ENCODE measurements around the gene LSAMP.

LSAMP gene

DNA sequence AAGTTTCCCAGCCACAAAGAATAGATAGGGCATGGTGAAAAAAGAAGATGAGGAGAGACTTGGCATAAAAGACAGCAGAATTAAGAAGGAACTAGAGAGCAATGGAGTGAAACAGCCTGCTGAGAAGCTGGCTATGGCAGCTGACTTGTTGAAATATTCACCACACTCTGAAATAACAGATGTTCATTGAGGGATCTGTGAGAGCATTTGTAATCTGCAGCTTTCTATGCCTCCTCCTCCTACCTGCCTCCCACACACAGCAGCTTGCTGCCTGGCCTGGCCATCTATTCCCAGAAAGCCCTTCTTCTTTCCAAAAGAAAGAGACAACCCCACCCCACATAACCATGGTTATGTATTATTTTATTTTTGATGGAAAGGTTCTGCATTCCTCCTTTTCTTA, 518.1 kb downstream of the LSAMP start:
- Histone ChIP-seq H3K4me2 (ENCODE audit: low read length) (peak overlapping the region; percentile 76), H3K36me3 (replicated peaks; ENCODE audit: low read depth, low read length) (no peaks in the 10 kb centered on the region), H3K9ac (ENCODE audit: low read length) (no peak overlapping the region), H3K4me1 (ENCODE audit: low read length) (peaks cover 55% of the 10 kb centered on the region), H2AFZ (ENCODE audit: low read depth, low read length) (no peak overlapping the region), H3K27ac (ENCODE audit: low read length) (no peak overlapping the region), H3K9me3 (ENCODE audit: insufficient read depth, low read length) (no peaks in the 10 kb centered on the region), H3K27me3 (ENCODE audit: low read depth, low read length) (no peaks in the 10 kb centered on the region), H3K4me3 (ENCODE audit: low read length) (no peak overlapping the region), H4K20me1 (ENCODE audit: insufficient read depth, low read length) (no peaks in the 10 kb centered on the region), H3K79me2 (ENCODE audit: low read length) (no peaks in the 10 kb centered on the region)
- TF ChIP-seq, protein P1, sequence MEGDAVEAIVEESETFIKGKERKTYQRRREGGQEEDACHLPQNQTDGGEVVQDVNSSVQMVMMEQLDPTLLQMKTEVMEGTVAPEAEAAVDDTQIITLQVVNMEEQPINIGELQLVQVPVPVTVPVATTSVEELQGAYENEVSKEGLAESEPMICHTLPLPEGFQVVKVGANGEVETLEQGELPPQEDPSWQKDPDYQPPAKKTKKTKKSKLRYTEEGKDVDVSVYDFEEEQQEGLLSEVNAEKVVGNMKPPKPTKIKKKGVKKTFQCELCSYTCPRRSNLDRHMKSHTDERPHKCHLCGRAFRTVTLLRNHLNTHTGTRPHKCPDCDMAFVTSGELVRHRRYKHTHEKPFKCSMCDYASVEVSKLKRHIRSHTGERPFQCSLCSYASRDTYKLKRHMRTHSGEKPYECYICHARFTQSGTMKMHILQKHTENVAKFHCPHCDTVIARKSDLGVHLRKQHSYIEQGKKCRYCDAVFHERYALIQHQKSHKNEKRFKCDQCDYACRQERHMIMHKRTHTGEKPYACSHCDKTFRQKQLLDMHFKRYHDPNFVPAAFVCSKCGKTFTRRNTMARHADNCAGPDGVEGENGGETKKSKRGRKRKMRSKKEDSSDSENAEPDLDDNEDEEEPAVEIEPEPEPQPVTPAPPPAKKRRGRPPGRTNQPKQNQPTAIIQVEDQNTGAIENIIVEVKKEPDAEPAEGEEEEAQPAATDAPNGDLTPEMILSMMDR (IDR thresholded peaks at IDR 0.05; ENCODE audit: low read depth, low read length): no peak
- TF ChIP-seq EZH2phosphoT487 (IDR thresholded peaks at IDR 0.05; ENCODE audit: low read depth): no peak

DNA sequence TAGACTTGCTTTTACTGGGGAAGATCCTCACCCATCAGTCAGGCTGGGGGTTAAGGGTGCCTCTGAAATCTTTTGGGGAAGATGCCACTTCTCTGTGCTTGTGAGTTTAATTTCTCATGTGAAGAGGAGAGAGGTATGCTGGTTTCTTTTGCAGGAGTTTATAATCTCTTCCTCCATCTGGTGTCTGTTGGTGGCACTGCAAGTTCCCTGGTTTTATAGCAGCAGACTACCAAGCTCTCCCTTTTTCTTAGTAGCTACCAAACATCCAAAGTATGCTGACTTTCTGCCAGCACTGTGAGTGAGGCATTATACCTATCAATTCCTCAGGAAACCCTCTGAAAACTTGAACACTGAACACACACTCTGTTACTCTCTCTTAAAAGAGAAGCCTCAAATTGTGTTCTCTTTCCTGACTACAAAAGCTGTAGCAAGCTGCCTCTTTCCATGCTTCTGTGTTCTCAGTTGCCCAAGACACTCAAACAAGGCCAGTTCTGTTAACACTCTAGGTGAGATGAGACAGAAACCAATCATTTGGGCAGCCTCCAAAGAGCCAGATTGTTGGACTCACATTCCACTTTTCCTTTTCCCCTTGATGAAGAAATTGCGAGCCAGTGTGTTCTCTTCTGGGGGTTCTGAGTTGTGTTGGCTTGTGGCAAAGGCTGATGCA, 522.5 kb downstream of the LSAMP start:
- H3K4me3 ChIP-seq (ENCODE audit: low read length): no peak overlapping the region
- H3K27me3 ChIP-seq (ENCODE audit: low read depth, low read length): no peaks in the 10 kb centered on the region
- no peak overlapping the region for H2AFZ ChIP-seq (ENCODE audit: low read depth, low read length)
- H3K36me3 ChIP-seq (replicated peaks; ENCODE audit: low read depth, low read length): no peaks in the 10 kb centered on the region
- no peak overlapping the region for H3K4me2 ChIP-seq (ENCODE audit: low read length)
- no peak overlapping the region for H3K9ac ChIP-seq (ENCODE audit: low read length)
- H3K79me2 ChIP-seq (ENCODE audit: low read length): no peaks in the 10 kb centered on the region
- H4K20me1 ChIP-seq (ENCODE audit: insufficient read depth, low read length): no peaks in the 10 kb centered on the region
- no peak overlapping the region for H3K27ac ChIP-seq (ENCODE audit: low read length)
- H3K9me3 ChIP-seq (ENCODE audit: insufficient read depth, low read length): no peaks in the 10 kb centered on the region
- peaks cover 12% of the 10 kb centered on the region for H3K4me1 ChIP-seq (ENCODE audit: low read length)
- TF ChIP-seq, protein P1 (IDR thresholded peaks at IDR 0.05; ENCODE audit: low read depth, low read length): peak; percentile 62
- no peak for TF ChIP-seq EZH2phosphoT487 (IDR thresholded peaks at IDR 0.05; ENCODE audit: low read depth)

DNA sequence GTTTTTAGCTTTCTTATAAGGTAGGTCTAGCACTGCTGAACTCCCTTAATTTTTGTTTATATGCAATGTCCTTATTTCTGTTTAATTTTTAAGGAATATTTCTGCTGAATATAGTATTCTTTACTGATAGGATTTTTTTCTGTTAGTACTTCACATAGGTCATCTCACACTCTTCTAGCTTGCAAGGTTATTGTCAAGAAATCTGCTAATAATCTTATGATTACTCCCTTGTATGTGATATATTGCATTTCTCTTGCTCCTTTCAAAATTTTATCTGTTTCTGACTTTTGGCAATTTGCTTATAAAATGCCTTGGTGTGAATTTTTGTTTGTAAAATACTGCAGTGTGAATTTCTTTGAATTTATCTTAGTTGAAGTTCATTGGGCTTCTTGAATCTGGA, 523.6 kb downstream of the LSAMP start:
- Histone ChIP-seq H3K27ac (ENCODE audit: low read length) (no peak overlapping the region), H3K4me1 (ENCODE audit: low read length) (0 out of 2 replicates have a peak, but pooled peaks cover under 1% of the 10 kb centered on the region), H3K9me3 (ENCODE audit: insufficient read depth, low read length) (no peaks in the 10 kb centered on the region), H3K4me3 (ENCODE audit: low read length) (no peak overlapping the region), H3K79me2 (ENCODE audit: low read length) (no peaks in the 10 kb centered on the region), H3K4me2 (ENCODE audit: low read length) (no peak overlapping the region), H3K27me3 (ENCODE audit: low read depth, low read length) (no peaks in the 10 kb centered on the region), H3K36me3 (replicated peaks; ENCODE audit: low read depth, low read length) (no peaks in the 10 kb centered on the region), H4K20me1 (ENCODE audit: insufficient read depth, low read length) (no peaks in the 10 kb centered on the region), H2AFZ (ENCODE audit: low read depth, low read length) (no peak overlapping the region), H3K9ac (ENCODE audit: low read length) (no peak overlapping the region)
- TF ChIP-seq, protein P1 (IDR thresholded peaks at IDR 0.05; ENCODE audit: low read depth, low read length): no peak
- no peak for TF ChIP-seq EZH2phosphoT487 (IDR thresholded peaks at IDR 0.05; ENCODE audit: low read depth)

DNA sequence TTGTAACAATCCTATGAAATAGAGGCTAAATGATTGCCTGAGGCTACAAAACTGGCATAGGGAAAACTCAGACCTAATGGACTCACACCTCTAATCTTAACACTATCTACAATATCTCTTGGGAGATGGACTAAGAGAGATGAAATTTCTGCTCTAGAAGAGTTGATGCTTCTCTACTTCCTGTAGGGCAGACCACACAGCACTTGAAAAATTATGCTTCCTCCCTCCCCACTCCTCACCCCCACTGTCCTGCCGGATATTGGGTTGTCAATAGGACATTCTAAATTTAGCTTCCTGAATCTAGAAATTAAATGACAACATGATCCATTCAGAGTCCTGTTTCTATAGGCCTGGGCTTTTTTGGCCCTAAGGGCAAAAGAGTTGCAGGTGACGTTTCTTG, 526.4 kb downstream of the LSAMP start:
- Histone ChIP-seq H3K4me3 (ENCODE audit: low read length) (no peak overlapping the region), H3K36me3 (replicated peaks; ENCODE audit: low read depth, low read length) (no peaks in the 10 kb centered on the region), H3K9me3 (ENCODE audit: insufficient read depth, low read length) (no peaks in the 10 kb centered on the region), H3K4me1 (ENCODE audit: low read length) (no peaks in the 10 kb centered on the region), H3K9ac (ENCODE audit: low read length) (no peak overlapping the region), H3K79me2 (ENCODE audit: low read length) (no peaks in the 10 kb centered on the region), H2AFZ (ENCODE audit: low read depth, low read length) (no peak overlapping the region), H4K20me1 (ENCODE audit: insufficient read depth, low read length) (no peaks in the 10 kb centered on the region), H3K27me3 (ENCODE audit: low read depth, low read length) (no peaks in the 10 kb centered on the region), H3K4me2 (ENCODE audit: low read length) (no peak overlapping the region), H3K27ac (ENCODE audit: low read length) (no peak overlapping the region)
- TF ChIP-seq EZH2phosphoT487 (IDR thresholded peaks at IDR 0.05; ENCODE audit: low read depth): no peak
- TF ChIP-seq, protein P1 (IDR thresholded peaks at IDR 0.05; ENCODE audit: low read depth, low read length): no peak
